Adrenal gland (tissue), 12 donors: ENCODE data around the gene MAP3K9. TPM values are rescaled to one million over a fixed set of nuclear protein-coding genes. Genes with fewer than 3 reads are reported as not detected.

Experiments
- DNase-seq, 7 donors: peaks; one replicate each; pipeline ENCODE4 v3.0.0-alpha.2; 2019 to 2020
- H3K27ac ChIP-seq, 5 donors: fragments of 200-600 bp; sonication (generic) in 4 of 5; 1 replicate in 3 of 5; 2 replicates in 2 of 5; pipeline versions ENCODE4 v1.5.1 to v1.8.0; 2016 to 2020; ENCODE audit warnings: mild to moderate bottlenecking in 1 of 5
- H3K27me3 ChIP-seq: fragments of 200-600 bp; 2 replicates; pipeline ENCODE4 v1.8.0; 2021
- H3K36me3 ChIP-seq, 2 donors: fragments of 200-600 bp; replicated peaks in 1 of 2; 1 replicate in 1 of 2; 2 replicates in 1 of 2; pipeline versions ENCODE4 v1.5.1 to v1.8.0; 2018 to 2022
- H3K4me1 ChIP-seq, 2 donors: fragments of 200-600 bp; replicated peaks in 1 of 2; 1 replicate in 1 of 2; 2 replicates in 1 of 2; pipeline versions ENCODE4 v1.5.1 to v1.8.0; 2018 to 2021
- H3K4me3 ChIP-seq, 4 donors: fragments of 200-600 bp; sonication (generic) in 3 of 4; one replicate each; pipeline ENCODE4 v1.5.1; 2016 to 2018
- H3K9me3 ChIP-seq, 3 donors: fragments of 200-600 bp; sonication (generic) in 1 of 3; replicated peaks in 1 of 3; 1 replicate in 2 of 3; 2 replicates in 1 of 3; pipeline versions ENCODE4 v1.5.1 to v1.8.0; 2016 to 2021
- POLR2A ChIP-seq, 2 donors: fragments of 450-650 bp; IDR thresholded peaks; one replicate each; pipeline ENCODE4 v1.6.1; 2017; ENCODE audit warnings: antibody characterized with exemption in 2 of 2, mild to moderate bottlenecking in 2 of 2, moderate library complexity in 1 of 2
- WGBS, 4 donors: extraction: QIAGEN DNeasy Blood & Tissue Kit in 2 of 4; methylation state at CpG; one replicate each; pipeline versions ENCODE4 v1.1.5 to v1.1.7; 2013 to 2017; 5-methylcytosine and 5-hydroxymethylcytosine counted together
- intact Hi-C, 2 donors: fragments of 100-400 bp; cut with DNase I; formaldehyde crosslinking; loops; one replicate each; pipeline versions ENCODE4 v1.14.1 to v1.15.0; 2022 to 2023
- polyA plus RNA-seq, 3 donors: library from polyadenylated mRNA; stranded (reverse); fragments of 200-250 nt in 2 of 3; fragments of 350-450 nt in 1 of 3; fragmentation: Illumina TruSeq in 1 of 3; extraction: RNeasy Lipid Tissue Mini Kit (QIAGEN cat#74804) in 1 of 3; gene quantifications; one replicate each; pipeline ENCODE4 v1.2.3, GENCODE V29; 2013 to 2014
- total RNA-seq, 9 donors: library from RNA; depleted of rRNA in 4 of 9; stranded (reverse); fragments of >200 nt in 4 of 9; fragments of 120-200 nt in 1 of 9; fragmentation: NEBNext Ultra II Directional in 1 of 9; extraction: Animal tissue kit (Norgen Biotek cat#: 25700) in 1 of 9; gene quantifications; one replicate each; pipeline versions ENCODE4 v1.1.0 to v1.2.4, GENCODE V29; 2013 to 2023
- TF ChIP-seq, protein P1 (sequence below), 6 experiments: fragments of 450-650 bp in 4 of 6; fragments of 200-600 bp in 2 of 6; sonication (generic) in 1 of 6; IDR thresholded peaks; 1 replicate in 5 of 6; 2 replicates in 1 of 6; pipeline versions ENCODE4 v1.5.1 to v1.8.0; 2016 to 2021; ENCODE audit warnings: antibody characterized with exemption in 6 of 6, mild to moderate bottlenecking in 2 of 6, moderate library complexity in 1 of 6
- donor health status: healthy with polysubstance abuse.
- donor health status: Bipolar disorder and iron deficiency.
- donor health status: DM: yes; HTN: yes; CAD: no.
- donor health status: DM: no; HTN: no; CAD: no.
- donor health status: DM: no; HTN: no; CAD: no.
- donor health status: DM: yes; HTN: yes; CAD: no.

MAP3K9 gene
- total and polyA plus RNA-seq, 12 donors = 0.67 to 6.7 (median 2.9) TPM

DNA sequence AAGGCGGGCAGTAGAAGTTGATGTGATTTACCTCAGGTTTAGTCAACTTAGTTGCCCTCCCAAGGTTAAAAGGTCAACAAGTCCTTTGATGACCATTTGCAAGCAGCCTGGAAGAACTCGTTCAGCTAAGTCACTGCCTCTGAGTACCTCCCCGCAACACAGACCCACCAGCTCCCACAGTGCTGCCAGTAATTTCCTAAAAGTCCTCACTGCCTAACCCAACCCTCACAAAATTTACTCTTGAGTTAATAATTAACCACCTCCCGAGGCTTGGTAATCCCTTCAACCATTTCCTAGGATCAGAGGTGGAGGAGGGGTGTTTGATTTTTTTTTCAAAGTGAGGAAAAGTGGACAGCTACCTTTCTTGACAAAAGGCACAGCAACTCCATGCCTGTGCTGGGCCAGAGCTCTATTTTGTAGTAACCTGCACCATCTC, 55.8 kb downstream of the MAP3K9 start:
- Histone ChIP-seq H3K27ac (no peak overlapping the region), H3K27me3 (no peaks in the 10 kb centered on the region), H3K9me3 (no peaks in the 10 kb centered on the region), H3K36me3 (no peaks in the 10 kb centered on the region), H3K4me1 (no peaks in the 10 kb centered on the region), H3K4me3 (no peak overlapping the region)
- WGBS, 4 donors = 67 to 80% (median 78%) methylated on average over 4 of the region's 4 CpGs
- intact Hi-C loops = no loop called here
- TF ChIP-seq POLR2A (IDR thresholded peaks at IDR 0.05) = no peak
- TF ChIP-seq, protein P1, sequence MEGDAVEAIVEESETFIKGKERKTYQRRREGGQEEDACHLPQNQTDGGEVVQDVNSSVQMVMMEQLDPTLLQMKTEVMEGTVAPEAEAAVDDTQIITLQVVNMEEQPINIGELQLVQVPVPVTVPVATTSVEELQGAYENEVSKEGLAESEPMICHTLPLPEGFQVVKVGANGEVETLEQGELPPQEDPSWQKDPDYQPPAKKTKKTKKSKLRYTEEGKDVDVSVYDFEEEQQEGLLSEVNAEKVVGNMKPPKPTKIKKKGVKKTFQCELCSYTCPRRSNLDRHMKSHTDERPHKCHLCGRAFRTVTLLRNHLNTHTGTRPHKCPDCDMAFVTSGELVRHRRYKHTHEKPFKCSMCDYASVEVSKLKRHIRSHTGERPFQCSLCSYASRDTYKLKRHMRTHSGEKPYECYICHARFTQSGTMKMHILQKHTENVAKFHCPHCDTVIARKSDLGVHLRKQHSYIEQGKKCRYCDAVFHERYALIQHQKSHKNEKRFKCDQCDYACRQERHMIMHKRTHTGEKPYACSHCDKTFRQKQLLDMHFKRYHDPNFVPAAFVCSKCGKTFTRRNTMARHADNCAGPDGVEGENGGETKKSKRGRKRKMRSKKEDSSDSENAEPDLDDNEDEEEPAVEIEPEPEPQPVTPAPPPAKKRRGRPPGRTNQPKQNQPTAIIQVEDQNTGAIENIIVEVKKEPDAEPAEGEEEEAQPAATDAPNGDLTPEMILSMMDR (IDR thresholded peaks at IDR 0.05) = no peak
- DNase-seq = no peak

DNA sequence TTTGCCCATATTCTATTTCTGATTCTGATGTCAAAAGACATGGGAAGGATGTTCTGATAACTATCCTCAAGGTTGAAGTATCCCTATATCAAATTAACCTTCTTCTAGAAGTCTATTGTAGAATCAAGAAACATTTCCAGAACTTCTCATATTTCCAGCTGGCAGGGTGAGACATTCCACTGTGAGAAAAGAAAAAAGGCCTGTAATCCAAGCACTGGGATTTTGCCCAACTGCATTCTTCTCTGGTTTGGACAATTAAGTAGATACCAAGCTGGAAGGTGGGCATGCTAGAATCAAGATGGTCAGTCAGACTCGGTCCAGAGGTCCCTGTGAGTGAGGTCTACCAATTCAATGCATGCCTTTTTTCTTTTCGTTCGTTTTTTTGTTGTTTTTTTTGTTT, 60.9 kb downstream of the MAP3K9 start:
- no peak overlapping the region for H3K27ac ChIP-seq
- no peaks in the 10 kb centered on the region for H3K27me3 ChIP-seq
- H3K36me3 ChIP-seq = no peaks in the 10 kb centered on the region
- intact Hi-C loops = no loop called here
- H3K4me3 ChIP-seq = no peak overlapping the region
- no peaks in the 10 kb centered on the region for H3K9me3 ChIP-seq
- no peak for TF ChIP-seq POLR2A (IDR thresholded peaks at IDR 0.05)
- TF ChIP-seq, protein P1 (IDR thresholded peaks at IDR 0.05) = no peak
- no peaks in the 10 kb centered on the region for H3K4me1 ChIP-seq
- no peak for DNase-seq
- WGBS, 4 donors = 88 to 90% (median 89%) methylated on average over 3 of the region's 3 CpGs

DNA sequence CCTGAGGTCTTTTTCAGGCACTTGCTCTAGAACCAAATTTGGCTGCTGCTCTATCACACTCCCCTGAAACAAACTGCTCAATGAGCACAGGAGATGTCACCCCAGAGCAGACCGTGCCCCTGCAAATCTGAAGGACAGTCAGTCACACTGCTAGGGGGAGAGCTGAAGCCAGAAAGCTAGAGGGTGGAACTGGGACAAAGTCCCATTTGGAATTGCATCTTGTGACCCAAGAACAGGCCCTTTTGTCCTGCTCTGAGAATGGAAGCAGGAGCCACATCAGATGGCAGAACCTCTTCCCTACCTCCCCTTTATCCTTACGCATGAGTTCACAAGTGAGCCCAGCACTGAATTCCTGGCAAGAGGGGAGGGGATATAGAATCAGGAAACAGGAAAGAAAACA, 64.7 kb downstream of the MAP3K9 start:
- Histone ChIP-seq H3K36me3 (no peaks in the 10 kb centered on the region), H3K27ac (no peak overlapping the region), H3K4me3 (no peak overlapping the region), H3K27me3 (no peaks in the 10 kb centered on the region), H3K4me1 (no peaks in the 10 kb centered on the region), H3K9me3 (no peaks in the 10 kb centered on the region)
- 85 to 95% (median 91%) methylated on average over 2 of the region's 2 CpGs for WGBS, 4 donors
- DNase-seq = no peak
- TF ChIP-seq, protein P1 (IDR thresholded peaks at IDR 0.05) = no peak
- TF ChIP-seq POLR2A (IDR thresholded peaks at IDR 0.05) = no peak
- intact Hi-C loops = no loop called here

DNA sequence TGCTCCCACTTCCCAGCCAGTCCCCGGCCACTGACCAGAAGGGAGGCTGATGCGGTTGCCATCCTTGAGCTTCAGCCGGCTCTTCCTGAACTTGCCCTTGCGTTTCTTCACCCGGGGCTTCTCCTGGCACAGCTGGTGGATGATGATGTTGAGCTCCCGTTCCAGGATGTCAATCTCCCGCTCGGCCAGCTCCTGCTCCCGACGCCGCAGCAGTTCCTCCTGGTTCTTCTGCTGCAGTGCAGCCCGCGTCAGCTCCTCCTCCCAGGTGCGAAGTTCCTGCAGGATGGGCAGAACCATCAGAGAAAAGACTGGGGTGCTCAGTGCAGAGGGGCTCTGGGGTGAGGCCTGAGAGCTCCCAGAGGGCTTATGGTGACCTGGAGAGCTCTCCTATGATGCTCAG, 67.0 kb downstream of the MAP3K9 start:
- no peaks in the 10 kb centered on the region for H3K36me3 ChIP-seq
- no peak overlapping the region for H3K4me3 ChIP-seq
- H3K27ac ChIP-seq = no peak overlapping the region
- no peaks in the 10 kb centered on the region for H3K4me1 ChIP-seq
- TF ChIP-seq POLR2A (IDR thresholded peaks at IDR 0.05) = no peak
- TF ChIP-seq, protein P1 (IDR thresholded peaks at IDR 0.05) = no peak
- intact Hi-C loops = no loop called here
- WGBS, 4 donors = 92 to 98% (median 94%) methylated on average over 12 to 14 of the region's 14 CpGs
- H3K27me3 ChIP-seq = no peaks in the 10 kb centered on the region
- H3K9me3 ChIP-seq = no peaks in the 10 kb centered on the region
- no peak for DNase-seq
